ENCODE measurements around the gene TRAPPC3L.
"Not testable (repeated sequence)": the region's sequence is repeated elsewhere in the genome, so short reads cannot be mapped to it uniquely, and the experiment has no call there.

The TRAPPC3L gene

GRCh38 chr6:116512111-116512559 lies 33.3 kb downstream of the TRAPPC3L start:
- DNase-seq, result no peak

- no peak for DNase-seq
Observed at GRCh38 chr6:116511424-116512110, 33.9 kb downstream of the TRAPPC3L start, which contains the start of gene CALHM5. Gene CALHM5, plus strand, starts transcription at chr6:116511639. Its CDS starts 58 bp downstream, at chr6:116511697.

- no peak for DNase-seq
Observed at GRCh38 chr6:116508527-116508926, 37.0 kb downstream of the TRAPPC3L start.

GRCh38 chr6:116507324-116507723 lies 38.2 kb downstream of the TRAPPC3L start:
- no peak for DNase-seq

GRCh38 chr6:116500969-116501433 lies 44.5 kb downstream of the TRAPPC3L start:
- DNase-seq, result no peak

DNA sequence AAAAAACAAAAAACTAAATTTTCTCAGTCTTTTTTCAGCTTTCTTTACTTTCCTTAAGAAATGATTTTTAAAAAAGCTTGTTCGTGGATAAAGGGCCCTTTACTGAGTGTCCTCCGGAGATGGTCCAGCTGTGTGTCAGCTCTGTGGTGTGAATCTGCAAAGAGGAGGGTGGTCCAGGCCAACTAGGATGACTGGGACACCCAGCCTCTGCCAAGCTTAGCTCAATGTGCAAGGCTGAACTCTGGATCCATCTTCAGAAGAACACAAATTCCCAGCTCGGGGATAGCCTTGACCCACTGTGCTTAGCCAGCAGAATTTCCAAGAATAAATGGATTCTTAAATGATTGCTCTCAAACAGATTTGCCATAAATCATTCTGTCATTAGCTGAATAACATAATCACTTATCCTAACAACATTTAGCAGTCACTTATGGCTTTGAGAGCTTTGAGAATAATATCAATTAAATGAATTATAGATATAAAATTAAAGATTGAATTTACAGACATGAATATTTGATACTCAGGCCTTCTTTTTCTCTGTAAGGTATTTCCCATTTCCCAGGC lies 48.3 kb downstream of the TRAPPC3L start:
- no peak for DNase-seq

DNA sequence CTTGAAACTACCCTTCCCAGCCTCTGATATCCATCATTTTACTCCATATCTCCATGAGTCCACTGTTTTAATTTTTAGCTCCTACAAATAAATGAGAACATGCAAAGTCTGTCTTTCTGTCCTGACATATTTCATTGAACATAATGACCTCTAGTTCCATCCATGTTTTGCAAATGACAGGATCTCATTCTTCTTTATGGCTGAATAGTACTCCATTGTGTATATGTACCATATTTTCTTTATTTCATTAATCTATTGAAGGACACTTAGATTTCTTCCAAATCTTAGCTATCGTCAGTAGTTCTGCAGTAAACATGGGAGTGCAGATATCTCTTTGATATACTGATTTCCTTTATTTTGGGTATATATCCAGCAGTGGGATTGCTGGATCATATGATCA lies 50.3 kb downstream of the TRAPPC3L start:
- not testable (repeated sequence) for DNase-seq

GRCh38 chr6:116492331-116493067 lies 53.0 kb downstream of the TRAPPC3L start:
- DNase-seq, result no peak

- DNase-seq, result no peak
Observed at GRCh38 chr6:116491610-116492330, 53.7 kb downstream of the TRAPPC3L start.

DNA sequence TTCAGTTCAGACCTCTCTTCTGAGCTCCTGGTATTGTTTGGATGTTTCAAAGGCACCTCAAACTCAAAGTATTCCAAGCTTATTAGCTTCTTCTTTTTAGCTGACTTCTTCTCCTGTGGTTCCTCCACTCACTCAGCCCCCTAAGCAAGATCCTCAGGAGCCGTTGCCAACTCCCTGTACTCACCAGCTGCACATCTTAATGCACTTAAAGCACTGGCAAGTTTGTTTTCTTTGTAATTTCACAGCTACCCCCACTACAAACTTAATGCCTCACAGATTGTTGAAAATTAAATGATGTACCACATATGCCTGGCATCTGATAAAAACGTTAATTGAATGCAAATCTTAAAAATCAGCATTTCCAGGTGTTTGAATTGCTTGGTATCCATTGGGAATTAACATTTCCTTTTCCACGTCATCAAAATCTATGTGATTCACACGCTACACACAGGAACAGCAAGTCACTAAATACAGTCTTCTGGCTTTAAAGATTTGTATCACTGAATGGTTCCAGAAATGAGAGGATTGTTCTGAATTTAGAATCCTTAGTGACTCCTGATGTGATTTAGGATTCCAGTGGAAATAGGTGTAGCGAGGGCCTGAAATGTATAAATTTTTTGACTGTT lies 59.8 kb downstream of the TRAPPC3L start:
- no peak for DNase-seq

DNA sequence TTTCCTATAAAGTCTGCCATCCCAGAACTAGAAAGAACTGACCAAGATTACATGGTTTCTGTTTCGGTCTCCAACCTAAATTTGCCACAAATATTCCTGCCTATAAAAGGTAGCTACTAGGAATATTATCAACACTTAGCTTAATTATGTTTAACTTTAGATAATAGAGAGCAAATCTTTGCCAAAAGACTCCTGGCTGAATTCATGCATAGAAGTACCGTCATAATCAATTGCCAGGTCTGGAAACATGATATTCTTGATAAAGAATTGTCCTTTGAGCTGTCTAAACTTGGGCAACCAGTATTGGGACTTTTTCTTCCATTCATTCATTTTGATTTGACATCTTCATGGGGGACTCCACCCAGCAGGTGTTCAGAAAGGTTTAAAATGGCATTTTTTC lies 61.9 kb downstream of the TRAPPC3L start:
- no peak for DNase-seq

DNA sequence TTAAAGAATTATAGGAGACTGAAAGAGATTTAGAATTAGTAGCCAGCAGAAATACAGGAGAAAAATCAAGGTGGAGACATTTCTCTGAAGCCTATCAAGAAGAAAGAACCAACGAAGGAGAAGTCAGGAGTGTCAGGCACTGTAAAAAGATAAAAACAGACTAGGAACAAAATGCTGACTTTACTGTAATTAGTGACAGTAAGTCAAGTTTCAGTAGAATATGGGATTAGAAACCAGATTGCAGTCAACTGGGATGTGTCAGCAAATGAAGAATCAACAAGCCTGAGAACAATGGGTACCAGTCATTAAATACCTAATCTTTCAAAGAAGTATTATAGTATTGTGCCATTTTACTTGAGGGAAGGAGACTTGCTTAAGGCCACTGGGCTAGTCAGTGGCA lies 62.7 kb downstream of the TRAPPC3L start:
- no peak for DNase-seq

DNA sequence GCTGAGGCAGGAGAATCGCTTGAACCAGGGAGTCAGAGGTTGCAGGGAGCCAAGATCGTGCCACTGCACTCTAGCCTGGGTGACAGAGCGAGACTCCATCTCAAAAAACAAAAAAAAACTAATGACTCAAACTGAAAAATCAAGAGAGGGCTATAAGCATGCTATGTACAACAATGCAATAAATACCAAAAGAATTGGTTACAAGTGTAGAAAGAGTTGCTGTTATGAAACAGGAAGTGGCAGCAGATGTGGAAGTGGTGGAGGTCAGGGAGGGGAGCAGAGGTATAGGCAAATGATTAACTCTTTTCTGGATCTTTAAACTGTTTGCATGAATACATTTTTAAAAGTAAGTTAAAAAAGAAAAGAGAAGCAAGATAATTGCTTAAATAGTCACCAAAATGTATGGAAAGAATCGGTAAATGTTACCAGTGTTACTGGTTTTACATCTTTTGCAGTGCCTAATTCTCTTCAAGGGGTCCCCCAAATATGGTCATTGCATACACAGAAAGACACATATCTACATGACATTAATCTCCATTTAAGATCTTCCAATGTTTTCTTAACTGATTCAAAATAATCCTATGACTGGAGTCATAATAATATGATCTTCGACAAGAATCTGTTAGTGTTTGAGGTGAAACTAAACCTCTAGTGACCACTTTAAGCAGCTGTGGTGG lies 69.3 kb downstream of the TRAPPC3L start:
- no peak for DNase-seq

GRCh38 chr6:116475141-116475540 lies 70.3 kb downstream of the TRAPPC3L start:
- no peak for DNase-seq

DNA sequence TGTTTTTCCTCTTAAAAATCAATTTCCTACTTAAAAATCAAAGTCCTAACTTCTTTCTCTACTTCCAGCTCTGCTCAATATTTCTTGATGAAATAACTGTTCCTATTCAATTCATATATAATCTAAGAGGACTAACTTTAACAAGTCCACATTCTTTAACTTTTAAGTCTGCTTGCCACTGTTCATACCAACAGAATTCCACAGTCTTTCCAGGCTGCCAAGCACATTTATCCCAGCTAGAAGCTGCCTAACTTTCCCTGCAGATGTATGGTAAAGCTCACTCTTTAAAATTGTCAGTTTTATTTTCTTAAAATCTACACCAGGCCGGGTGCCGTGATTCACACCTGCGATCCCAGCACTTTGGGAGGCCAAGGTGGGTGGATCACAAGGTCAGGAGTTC lies 72.8 kb downstream of the TRAPPC3L start:
- DNase-seq, result no peak

DNA sequence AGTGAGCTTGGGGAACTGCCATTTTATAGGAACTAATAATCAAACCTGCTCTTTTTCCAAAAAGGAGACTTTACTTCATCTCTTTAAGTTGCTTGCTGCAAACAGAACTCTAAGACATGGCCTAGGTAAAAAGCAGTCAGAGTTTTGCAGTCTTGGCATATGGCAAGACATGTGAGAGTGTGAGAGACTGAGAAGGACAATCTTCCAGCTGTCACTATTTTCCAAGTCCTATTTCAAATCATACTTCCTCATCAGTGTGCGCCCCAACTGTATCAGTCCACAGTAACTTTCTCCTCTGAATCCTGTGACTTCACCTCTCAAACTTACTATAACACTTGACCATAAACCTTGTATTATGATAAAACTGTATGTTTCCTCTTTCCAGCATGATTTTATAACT lies 74.0 kb downstream of the TRAPPC3L start:
- DNase-seq, result no peak

DNA sequence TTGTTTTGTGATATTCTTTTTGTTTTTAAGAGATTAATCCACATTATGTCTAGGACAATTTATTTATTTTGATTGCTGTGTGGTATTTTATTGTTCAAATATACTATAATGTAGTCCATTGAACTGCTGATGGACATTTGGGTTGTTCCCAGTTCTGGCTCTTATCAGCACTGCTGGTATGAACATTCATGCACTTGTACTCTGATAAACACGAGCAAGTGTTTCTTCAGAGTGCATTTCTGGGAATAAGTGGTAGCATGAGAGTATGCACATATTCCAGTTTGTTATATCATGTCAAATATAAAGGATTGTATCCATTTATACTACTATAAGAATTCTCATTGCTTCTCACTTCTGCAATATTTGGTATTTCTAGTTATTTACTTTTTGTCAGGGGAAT lies 77.2 kb downstream of the TRAPPC3L start:
- no peak for DNase-seq

DNA sequence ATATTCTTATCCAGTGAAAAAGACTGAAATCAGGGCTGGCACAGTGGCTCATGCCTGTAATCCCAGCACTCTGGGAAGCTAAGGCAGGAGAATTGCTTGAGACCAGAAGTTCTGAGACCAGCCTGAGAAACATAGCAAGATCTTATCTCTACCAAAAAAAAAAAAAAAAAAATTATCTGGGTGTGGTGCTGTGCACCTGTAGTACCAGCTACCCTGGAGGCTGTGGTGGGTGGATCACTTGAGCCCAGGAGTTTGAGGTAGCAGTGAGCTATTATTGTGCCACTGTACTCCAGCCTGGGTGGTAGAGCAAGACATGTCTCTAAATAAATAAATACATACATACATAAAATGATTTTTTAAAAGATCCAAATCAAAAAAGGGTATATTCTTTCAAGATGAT lies 78.0 kb downstream of the TRAPPC3L start:
- no peak for DNase-seq

DNA sequence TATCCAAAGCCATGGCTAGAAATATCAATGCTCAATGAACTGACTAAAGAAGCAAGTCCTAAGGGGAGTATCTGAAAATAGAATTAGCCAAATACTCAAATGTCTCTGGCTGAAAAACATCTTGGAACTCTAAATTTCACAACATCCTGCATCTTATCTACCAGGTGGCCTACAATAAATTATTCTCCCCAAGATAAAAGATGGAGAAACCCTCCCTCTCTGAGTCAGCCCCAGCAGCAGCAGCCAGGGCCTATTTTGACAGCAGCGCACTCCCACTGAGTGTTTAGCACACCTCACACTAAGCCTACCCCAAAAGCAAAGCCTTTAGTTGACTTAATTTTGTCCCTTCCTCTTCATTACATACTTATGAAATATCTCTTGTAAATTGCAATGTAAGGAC lies 78.4 kb downstream of the TRAPPC3L start:
- DNase-seq, result no peak

DNA sequence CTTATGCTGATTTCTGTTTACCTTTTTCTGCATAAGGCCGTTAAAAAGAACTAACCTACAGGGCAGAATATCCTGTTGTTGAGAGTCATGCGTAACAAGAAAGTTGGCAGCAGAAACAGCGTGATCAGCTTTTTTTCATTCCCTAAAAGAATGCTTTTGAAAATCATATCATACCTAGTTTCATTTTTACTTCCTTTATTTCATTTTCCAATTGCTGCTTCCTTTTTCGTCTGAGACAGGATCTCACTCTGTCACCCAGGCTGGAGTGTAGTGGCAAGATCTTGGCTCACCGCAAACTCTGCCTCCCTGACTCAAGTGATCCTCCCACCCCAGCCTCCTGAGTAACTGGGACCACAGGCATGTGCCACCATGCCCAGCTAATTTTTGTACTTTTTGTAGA lies 80.2 kb downstream of the TRAPPC3L start:
- no peak for DNase-seq

DNA sequence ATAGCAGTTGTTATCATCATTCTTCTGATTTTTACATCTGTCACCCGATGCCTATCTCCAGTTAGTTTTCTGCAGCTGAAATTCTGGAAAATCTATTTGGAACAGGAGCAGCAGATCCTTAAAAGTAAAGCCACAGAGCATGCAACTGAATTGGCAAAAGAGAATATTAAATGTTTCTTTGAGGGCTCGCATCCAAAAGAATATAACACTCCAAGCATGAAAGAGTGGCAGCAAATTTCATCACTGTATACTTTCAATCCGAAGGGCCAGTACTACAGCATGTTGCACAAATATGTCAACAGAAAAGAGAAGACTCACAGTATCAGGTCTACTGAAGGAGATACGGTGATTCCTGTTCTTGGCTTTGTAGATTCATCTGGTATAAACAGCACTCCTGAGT lies 82.2 kb downstream of the TRAPPC3L start:
- no peak for DNase-seq
